HG03432 (cell line): ENCODE results near the gene NPM1.
"Not testable (repeated sequence)": the region's sequence is repeated elsewhere in the genome, so short reads cannot be mapped to it uniquely, and the experiment has no call there.

Source experiments
- ATAC-seq: cut with Tn5 transposase; IDR thresholded peaks from one replicate; pipeline ENCODE4 v1.9.1; 2021; ENCODE audit warnings: mild to moderate bottlenecking, moderate library complexity; ENCODE audit not compliant: unreplicated experiment

Gene NPM1

DNA sequence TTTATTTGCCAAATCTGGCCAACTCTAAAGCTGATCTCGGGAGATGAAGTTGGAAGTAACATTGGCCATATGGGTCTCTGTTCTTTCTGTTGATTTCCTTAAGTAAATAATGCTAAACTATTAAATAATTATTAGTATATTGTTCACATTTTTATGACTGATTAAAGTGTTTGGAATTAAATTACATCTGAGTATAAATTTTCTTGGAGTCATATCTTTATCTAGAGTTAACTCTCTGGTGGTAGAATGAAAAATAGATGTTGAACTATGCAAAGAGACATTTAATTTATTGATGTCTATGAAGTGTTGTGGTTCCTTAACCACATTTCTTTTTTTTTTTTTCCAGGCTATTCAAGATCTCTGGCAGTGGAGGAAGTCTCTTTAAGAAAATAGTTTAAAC is 22.5 kb downstream of the NPM1 start:
- ATAC-seq: no peak

DNA sequence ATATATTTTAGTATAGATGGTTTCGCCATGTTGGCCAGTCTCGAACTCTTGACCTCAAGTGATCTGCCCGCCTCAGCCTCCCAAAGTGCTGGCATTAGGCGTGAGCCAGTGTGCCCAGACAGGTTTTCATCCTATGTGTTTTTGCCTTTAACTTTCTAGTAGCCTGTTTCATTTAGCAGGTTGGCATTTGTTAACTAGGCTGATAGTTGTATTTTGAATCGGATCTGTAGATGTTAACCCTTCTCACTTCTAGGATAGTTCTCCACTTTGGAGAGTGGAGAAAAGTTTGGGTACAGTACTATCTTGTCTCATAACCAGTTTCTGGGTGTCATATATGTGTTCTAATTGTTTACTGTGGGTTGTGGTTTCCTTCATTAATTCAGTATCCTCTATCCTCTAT is 24.5 kb downstream of the NPM1 start:
- no peak for ATAC-seq

DNA sequence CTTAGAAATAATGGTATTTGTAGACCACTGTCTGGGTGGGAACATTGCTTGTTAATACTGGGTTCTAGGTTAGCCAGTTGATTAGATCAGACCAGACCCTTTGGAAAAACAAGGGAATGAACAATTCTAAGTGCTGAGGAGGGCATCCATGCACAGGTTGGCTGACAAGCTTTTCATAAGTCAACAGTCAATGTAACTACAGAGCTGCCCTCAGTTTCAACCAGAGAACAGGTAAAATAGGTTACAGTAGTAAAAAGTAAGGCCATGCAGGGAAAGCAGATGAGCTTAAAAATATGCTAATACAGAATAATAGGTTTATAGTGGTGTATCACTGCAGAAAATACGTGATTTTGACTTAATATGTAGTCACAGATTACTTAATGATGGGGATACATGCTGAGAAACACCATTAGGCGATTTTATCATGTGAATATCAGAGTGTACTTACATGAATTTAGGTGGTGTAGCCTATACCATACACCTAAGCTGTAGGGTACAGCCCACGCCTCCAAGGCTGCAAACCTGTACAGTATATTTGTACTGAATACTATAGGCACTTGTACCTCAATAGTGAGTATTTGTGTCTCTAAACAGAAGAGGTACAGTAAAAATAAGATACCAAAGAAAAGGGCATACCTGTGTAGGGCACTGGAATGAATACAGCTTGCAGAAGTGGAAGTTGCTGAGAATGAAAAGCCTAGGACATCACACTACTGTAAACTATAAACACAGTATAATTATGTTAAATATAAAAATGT is 25.7 kb downstream of the NPM1 start:
- ATAC-seq: no peak

DNA sequence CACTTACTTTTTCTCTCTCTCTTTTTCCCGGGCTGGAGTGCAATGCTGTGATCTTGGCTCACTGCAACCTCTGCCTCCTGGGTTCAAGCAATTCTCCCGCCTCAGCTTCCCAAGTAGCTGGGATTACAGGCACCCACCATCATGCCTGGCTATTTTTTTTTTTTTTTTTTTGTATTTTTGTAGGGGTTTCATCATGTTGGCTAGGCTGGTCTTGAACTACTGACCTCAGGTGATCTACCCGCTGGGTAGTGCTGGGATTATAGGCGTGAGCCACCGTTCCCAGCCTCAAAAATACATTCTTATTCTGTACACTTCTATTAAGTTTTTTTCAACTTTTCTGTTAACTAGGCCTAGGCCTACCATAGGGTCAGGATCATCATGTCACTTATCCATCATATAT is 26.3 kb downstream of the NPM1 start:
- not testable (repeated sequence) for ATAC-seq

DNA sequence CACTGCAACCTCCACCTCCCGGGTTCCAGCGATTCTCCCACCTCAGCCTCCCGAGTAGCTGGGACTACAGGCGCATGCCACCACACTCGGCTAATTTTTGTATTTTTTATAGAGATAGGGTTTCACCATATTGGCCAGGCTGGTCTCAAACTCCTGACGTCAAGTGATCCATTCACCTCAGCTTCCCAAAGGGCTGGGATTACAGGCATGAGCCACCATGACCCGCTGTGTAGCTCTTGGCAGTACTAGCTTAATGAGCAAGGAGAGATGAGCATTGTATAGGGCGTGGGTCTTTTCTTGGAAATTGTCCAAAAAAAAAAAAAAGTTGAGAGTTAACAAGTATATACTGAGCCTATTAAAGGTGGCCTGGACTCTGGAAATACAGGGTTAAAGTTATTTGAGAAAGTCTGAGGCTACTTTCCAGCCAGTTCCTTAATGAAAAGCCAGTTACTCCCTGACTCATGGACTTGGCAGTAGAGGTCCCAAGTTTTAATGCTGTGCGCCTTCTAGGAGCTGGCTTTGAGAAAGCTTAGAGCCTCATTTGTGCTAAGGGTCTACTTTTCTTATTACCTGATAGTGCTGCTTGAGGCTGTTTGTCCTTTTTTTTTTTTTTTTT is 27.6 kb downstream of the NPM1 start:
- ATAC-seq: no peak

DNA sequence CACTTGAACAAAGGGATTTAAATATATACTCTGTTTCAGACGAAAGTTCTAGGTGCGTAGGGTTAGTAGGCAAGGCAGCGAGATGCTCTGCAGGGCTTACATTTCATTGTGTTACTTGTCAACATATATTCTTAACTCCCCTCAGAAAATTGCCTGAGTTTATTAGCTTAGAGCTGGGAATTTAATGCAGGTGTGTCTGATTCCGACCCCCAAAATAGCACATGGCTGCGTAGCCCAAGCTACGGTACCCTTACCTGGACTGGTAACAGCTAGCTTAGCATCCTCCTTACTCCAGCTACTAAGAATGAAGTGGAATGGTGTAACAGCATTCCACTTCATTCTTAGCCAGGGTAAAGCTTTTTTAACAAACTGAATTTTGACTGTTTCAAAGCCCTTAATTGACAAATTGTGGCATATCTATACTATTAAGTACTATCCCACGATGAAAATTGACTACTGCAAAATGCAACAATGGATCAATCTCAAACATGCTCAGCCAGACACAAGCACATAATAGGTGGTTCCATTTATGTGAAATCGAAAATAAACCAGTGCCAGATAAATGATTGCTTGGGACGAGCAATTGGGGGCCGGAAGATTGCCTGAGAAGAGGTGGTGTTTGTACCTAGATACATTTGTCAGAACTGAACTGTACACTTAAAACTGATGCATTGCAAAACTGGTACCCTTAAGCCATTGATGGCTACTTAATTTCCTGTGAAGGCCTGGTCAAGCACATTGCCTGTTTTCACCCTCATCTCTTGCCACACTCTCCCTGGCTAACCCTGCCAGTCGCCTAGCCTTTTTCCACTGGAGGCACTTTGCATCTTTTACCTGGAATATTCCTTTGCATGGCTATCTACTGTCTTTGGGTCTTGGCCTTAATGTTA is 28.8 kb downstream of the NPM1 start:
- ATAC-seq: no peak

DNA sequence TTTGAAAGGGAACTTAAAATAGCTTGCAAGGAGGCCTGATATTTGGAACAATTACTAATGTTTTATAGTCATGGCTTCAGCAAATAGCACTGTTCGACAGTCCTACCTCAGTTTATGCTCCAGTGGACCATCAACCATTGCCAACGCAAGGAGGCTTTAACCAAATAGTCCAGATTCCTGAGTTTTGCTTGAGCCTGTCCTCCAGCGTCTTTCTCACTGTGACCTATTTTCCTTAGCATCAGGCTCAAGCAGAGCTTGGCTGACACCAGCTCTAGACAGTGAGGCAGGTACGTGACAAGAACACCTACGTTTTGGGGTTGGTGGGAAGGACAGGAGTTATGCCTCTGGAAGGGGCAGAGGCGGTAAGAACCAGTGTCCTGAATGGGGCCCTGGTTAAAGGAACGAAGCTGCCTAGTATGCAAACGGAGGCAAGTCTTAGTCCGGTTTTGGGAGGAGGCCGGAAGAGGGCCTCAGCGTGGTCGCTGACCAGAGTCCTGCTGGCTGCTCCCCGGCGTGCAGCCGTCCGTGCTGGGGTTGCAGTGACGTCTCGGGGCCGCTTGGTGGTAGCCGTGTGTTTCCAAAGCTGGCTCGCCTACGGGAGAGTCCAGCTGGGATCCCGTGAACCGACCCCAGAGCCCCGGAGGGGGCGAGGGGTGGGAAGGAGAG is 30.8 kb downstream of the NPM1 start:
- peak; percentile 76 for ATAC-seq

DNA sequence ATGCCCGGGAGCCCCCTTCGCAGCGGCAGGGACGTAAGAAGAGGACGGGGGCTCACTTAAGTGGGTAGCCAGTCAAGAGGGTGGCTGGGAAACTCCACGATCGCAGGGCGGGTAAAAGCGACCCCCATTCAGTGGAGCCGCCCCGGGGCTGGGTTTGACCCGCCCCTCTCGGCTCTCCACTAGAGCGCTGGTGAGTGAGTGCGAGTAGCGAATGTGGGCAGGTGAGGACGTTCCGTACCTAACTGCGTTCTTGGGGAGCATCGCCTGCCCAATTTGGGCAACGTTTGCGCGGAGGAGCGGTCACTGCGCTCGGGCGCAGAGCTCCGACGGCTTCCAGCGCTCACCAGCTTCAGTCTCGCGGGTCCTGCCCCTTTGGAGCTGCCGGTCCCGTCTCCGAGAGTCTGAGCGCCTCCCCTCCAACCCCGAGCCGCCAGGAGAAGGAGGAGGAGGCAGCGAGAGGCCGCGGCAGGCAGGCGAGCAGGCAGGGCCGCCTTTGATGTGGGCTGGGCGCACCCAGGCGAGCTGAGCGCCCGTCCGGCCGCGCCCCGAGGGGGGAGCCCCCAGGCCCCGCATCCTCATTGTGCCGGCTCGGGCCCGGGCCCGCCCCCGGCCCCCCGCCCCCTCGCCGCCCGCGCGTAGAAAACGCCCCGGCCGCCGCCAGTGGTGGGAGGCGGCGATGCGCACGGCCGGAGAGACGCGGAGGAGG is 31.5 kb downstream of the NPM1 start, which contains the start of gene FGF18:
TSS of gene FGF18 (plus strand) at position 666 of the 706 bp plus-strand sequence. CDS start 553 bp downstream, outside the sequence.
- peak; percentile 62 for ATAC-seq

DNA sequence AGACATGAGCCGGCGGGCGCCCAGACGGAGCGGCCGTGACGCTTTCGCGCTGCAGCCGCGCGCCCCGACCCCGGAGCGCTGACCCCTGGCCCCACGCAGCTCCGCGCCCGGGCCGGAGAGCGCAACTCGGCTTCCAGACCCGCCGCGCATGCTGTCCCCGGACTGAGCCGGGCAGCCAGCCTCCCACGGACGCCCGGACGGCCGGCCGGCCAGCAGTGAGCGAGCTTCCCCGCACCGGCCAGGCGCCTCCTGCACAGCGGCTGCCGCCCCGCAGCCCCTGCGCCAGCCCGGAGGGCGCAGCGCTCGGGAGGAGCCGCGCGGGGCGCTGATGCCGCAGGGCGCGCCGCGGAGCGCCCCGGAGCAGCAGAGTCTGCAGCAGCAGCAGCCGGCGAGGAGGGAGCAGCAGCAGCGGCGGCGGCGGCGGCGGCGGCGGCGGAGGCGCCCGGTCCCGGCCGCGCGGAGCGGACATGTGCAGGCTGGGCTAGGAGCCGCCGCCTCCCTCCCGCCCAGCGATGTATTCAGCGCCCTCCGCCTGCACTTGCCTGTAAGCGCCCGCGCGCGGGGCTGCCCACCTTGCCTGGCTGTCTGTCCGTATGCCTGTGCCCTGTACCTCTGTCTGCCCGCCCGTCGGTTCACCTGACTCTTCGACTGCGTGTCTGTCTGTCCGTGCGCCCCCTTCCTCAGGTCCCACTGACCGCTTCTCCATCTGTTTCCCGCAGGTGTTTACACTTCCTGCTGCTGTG is 32.2 kb downstream of the NPM1 start:
- peak; percentile 31 for ATAC-seq

DNA sequence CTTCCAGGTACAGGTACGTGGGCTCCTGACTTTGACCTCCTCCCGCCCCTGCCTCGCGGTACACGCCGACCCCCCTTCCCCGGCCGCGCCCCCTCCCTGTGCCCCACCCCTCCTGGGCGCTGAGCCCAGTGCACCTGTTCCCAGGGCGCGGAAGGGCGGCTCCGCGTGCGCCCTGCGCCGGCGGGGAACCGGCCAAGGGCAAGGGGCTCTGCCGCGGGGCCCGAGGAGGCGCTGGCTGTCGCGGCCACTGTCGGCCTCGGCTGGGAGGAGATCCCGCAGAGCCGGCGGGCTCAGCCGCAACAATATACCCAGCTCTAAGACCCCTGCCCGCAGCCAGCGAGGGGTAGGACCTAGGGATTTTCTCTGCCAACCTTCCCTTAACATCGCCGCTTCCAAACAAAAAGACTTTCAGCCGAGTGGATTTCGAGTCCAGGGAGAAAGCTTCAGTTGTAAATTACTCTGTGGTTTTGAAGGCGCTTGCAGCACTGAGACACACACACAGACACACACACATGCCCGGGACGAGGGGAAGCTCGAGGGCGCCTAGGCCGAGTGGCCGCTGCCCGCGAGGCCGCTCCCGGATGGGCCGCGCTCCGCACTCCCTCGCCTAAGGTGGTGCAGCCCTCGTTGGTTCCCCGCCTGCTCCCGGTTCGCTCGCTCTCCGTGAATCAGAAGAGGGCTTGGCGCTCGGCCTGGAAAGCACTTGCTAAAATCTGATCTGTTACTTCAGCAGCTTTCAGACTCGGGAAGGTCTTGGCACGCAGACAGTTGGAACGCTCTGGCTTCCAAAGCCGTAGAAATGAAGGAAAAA is 33.0 kb downstream of the NPM1 start:
- no peak for ATAC-seq

DNA sequence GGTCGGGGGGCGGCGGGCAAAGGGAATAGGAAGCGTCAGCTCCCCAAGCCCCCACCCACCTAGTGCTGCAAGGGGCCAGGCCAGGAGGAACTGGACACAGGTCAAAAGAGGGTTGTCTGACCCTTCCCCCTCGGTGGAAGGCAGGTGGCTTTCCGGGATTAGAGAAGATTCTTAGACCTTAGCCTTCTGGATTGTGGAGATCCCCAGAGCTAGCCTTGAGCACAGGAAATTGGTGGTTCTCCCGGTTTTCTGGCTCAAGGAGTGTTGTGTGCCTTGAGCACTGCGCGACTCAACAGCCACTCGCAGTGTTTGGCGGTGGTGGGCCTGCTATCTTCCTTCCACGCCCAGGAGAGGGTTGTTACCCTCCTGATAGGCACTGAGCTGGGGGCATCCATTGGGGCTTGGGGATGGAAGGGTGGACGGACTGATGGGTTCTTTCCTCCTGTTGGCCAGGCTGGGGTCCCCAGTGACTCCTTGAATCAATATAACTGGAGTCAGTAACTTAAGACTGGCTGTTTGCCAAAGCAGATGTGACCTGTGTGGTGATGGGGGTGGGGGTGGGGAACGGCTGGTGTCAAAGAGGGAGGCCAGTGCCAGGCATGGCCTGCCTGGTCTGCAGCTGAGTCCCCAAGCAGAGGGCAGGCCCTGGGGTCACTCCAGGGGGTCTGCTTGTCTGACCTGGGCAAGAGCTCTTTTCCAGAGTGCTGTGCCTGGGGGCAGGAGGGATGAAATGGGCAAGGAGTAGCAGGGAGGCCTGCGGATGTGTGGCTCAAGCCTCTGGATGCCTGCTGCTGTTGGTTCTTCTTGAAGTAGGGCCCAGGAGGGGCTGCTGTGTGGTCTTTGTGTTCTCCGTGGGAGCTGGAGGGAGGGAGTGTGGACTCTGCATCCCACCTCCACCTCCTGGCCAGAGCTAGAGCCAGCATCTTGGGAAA is 33.9 kb downstream of the NPM1 start:
- ATAC-seq: no peak

DNA sequence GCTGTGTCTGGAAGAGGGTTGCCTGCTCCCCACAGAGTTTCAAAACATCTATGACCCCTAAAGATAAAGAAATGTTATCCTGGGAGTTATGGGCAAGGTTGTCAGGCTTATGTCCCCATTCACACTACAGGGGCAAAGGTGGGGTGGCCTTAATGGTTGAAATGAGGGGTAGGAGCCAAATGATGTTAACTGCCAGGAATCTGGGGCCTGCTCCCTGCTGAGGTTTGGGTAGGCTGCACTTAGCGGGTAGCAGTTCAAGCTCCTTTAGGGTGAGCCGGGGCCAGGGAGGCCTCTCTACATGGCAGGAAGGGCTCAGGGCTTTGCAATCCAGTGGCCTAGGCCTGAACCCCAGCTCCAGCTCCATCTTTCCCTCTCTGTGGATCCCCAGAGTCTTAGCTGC is 34.8 kb downstream of the NPM1 start:
- ATAC-seq: no peak

DNA sequence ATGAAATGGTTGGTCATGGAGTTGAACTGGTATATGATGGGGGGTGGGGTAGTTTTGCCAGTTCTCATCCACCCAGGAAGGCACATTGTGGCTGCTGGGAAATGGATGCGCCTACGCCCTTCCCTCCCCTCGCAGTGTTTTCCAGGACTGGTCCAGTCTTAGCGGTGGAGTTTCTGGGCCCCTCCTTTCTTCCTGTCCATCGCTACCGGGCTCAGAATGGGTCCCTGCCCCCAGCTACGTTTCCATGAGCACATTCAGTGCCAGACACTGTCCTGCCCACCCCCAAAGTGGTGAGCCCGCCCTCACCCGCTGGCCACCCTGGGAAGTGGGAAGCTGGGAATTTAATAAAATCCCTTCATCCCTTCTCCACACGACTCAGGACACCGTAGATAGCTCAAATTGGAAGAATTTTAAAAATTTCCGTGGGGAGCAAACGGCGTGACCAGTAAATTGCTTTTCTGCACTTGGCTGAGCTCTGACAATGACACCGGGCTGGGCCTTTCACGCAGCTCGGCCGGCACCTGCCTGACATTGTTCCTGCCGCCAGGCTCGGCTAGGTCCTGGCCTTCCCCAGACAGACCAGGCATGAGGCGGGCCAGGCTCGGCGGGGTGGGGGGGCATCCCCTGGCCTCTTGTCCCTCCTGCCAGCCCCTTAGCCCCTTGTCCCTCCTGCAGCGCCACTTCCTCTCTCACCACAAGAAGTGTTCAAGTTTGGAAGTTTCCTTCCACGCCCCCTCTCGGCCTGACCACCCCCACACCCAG is 35.4 kb downstream of the NPM1 start:
- no peak for ATAC-seq

DNA sequence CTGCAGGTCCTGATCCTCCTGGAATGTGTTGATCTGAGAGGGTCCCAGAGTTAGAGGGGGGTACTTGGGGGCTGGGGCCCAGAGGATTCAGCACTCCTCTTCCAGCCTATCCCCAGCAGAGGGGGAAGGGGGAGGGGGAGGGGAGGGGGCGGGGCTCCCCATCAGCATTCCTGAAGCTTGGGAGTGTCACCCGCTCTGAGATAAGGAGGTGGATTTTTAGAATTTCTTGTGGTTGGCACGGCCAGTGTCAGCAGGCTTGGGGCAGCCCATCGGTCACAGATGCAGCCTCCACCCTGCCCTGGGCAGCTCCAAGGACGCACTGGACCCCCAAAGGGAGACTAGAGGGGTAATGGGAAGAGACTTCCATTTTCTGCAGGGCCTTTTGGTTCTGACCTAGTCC is 37.1 kb downstream of the NPM1 start:
- ATAC-seq: no peak

DNA sequence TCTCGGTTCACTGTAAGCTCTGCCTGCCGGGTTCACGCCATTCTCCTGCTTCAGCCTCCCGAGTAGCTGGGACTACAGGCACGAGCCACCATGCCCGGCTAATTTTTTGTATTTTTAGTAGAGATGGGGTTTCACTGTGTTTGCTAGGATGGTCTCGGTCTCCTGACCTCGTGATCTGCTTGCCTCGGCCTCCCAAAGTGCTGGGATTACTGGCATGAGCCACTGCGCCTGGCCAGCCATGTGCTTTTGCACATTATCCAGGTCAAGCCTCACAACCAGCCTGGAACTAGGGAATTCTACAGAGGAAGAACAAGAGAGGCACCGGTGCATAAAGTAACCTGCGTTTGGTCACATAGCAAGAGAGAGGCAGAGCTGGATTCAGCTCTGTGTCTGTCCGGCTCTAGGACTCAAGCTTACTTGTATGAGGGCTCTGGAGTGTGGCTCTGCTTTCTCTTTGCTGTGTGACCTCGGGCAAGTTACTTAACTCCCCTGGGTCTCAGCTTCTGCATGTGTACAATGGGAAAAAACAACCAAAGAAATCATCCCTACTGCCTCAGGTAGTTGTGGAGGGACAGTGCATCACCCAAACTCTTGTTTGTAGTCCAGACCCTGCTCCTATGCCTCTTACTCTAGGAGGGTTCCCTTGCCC is 38.1 kb downstream of the NPM1 start:
- ATAC-seq: no peak

DNA sequence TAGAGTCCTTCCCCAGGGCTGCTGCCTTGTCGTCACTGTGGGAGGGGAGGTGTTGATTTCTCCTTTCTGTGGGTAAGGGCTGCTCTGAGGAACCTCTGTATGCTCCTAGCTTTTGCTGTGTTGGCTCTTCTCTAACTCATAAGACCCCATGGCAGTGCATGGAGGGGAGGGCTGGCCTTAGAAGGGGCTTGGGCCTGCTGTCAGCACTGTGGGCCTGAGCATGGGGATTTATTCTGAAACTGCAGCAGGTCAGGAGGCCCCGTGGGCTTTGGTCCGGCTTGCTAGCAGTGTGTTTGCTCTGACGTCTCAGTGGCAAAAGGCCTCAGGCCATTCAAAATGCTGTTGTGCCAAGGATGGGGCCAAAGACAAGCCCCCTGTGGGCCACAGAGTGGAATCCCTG is 38.6 kb downstream of the NPM1 start:
- ATAC-seq: no peak

DNA sequence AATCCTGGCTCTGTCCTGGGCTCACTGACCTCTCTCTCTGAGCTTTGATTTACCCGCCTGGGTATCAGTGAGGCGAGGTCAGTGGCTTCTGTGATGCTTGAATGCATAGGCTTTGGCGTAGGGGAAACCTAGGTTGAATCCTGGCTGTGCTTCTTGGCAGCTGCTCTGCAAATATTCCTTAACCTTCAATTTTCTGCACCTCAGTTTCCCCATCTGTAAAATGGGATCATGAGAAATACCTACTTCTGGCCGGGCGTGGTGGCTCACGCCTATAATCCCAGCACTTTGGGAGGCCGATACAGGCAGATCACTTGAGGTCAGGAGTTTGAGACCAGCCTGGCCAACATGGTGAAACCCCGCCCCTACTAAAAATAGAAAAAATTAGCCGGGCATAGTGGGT is 39.0 kb downstream of the NPM1 start:
- ATAC-seq: no peak
